Measurements from ENCODE around the gene PRKG1. TPM values are rescaled to one million over a fixed set of nuclear protein-coding genes. Genes with fewer than 3 reads are reported as not detected.

Gene PRKG1
- total RNA-seq, 4 donors from 2014 or later = 24.0 to 89.1 (median 45.7) TPM

- Histone ChIP-seq H3K4me3 (no peak overlapping the region), H3K9me3 (no peaks in the 10 kb centered on the region), H3K36me3 (no peaks in the 10 kb centered on the region), H3K27me3 (no peaks in the 10 kb centered on the region), H3K27ac (no peak overlapping the region), H3K4me1 (no peaks in the 10 kb centered on the region)
- DNase-seq = no peak
- no peak for TF ChIP-seq POLR2A (IDR thresholded peaks at IDR 0.05)
- no peak for TF ChIP-seq CTCF (IDR thresholded peaks at IDR 0.05)
Measured at GRCh38 chr10:51846856-51847506, 772.7 kb downstream of the PRKG1 start.

GRCh38 chr10:51852297-51852696, 778.0 kb downstream of the PRKG1 start:
- DNase-seq = no peak
- H3K36me3 ChIP-seq = no peaks in the 10 kb centered on the region
- TF ChIP-seq CTCF (IDR thresholded peaks at IDR 0.05) (no peak), POLR2A (IDR thresholded peaks at IDR 0.05) (no peak)
- H3K4me1 ChIP-seq = no peaks in the 10 kb centered on the region
- no peaks in the 10 kb centered on the region for H3K27me3 ChIP-seq
- no peaks in the 10 kb centered on the region for H3K9me3 ChIP-seq
- no peak overlapping the region for H3K4me3 ChIP-seq
- no peak overlapping the region for H3K27ac ChIP-seq

GRCh38 chr10:51857305-51857704, 783.0 kb downstream of the PRKG1 start:
- no peak overlapping the region for H3K4me3 ChIP-seq
- H3K27me3 ChIP-seq = no peaks in the 10 kb centered on the region
- no peak for TF ChIP-seq POLR2A (IDR thresholded peaks at IDR 0.05)
- TF ChIP-seq CTCF (IDR thresholded peaks at IDR 0.05) = no peak
- H3K4me1 ChIP-seq = no peaks in the 10 kb centered on the region
- no peaks in the 10 kb centered on the region for H3K36me3 ChIP-seq
- no peak overlapping the region for H3K27ac ChIP-seq
- no peak for DNase-seq
- H3K9me3 ChIP-seq = no peaks in the 10 kb centered on the region

GRCh38 chr10:51860257-51860656, 786.0 kb downstream of the PRKG1 start:
- TF ChIP-seq POLR2A (IDR thresholded peaks at IDR 0.05) = no peak
- TF ChIP-seq CTCF (IDR thresholded peaks at IDR 0.05) = no peak
- Histone ChIP-seq H3K9me3 (no peaks in the 10 kb centered on the region), H3K27ac (no peak overlapping the region), H3K4me1 (no peaks in the 10 kb centered on the region), H3K36me3 (no peaks in the 10 kb centered on the region), H3K4me3 (no peak overlapping the region), H3K27me3 (no peaks in the 10 kb centered on the region)
- no peak for DNase-seq

GRCh38 chr10:51861051-51861450, 786.8 kb downstream of the PRKG1 start:
- Histone ChIP-seq H3K27ac (no peak overlapping the region), H3K4me3 (no peak overlapping the region), H3K36me3 (no peaks in the 10 kb centered on the region), H3K4me1 (no peaks in the 10 kb centered on the region), H3K27me3 (no peaks in the 10 kb centered on the region), H3K9me3 (no peaks in the 10 kb centered on the region)
- DNase-seq = no peak
- TF ChIP-seq CTCF (IDR thresholded peaks at IDR 0.05) (no peak), POLR2A (IDR thresholded peaks at IDR 0.05) (no peak)

- no peak overlapping the region for H3K27ac ChIP-seq
Measured at GRCh38 chr10:51861731-51862130, 787.4 kb downstream of the PRKG1 start.

More at GRCh38 chr10:51861731-51862130, 787.4 kb downstream of the PRKG1 start:
- Histone ChIP-seq H3K36me3 (no peaks in the 10 kb centered on the region), H3K4me1 (no peaks in the 10 kb centered on the region), H3K4me3 (no peak overlapping the region), H3K27me3 (no peaks in the 10 kb centered on the region), H3K9me3 (no peaks in the 10 kb centered on the region)
- no peak for TF ChIP-seq POLR2A (IDR thresholded peaks at IDR 0.05)
- no peak for TF ChIP-seq CTCF (IDR thresholded peaks at IDR 0.05)
- DNase-seq = no peak

All from Peyer's patch (tissue), 4 donors.